ENCODE data around the gene SHANK1.
A peak's percentile ranks its signal among the peaks of the same experiment; 100 is the strongest.

GRCh38 chr19:50669302-50670101, 50.1 kb downstream of the SHANK1 start:
- TF ChIP-seq CTCF (IDR thresholded peaks at IDR 0.05; ENCODE audit: insufficient read depth, low read length): peak; percentile 68
- TF ChIP-seq POLR2AphosphoS5 (IDR thresholded peaks at IDR 0.05; ENCODE audit: low read depth): no peak
- no peak for TF ChIP-seq GABPA (IDR thresholded peaks at IDR 0.05; ENCODE audit: low read depth)

Measured in HL-60 (cell line).